ENCODE results near the gene CCDC154.
"Not testable (repeated sequence)": the region's sequence is repeated elsewhere in the genome, so short reads cannot be mapped to it uniquely, and the experiment has no call there.

CCDC154 gene

GRCh38 chr16:1444730-1445517, 568 bp upstream of the CCDC154 start:
- DNase-seq (ENCODE audit: insufficient read length, low spot score) (no peak), FAIRE-seq (no peak)
- TF ChIP-seq POLR2A (IDR thresholded peaks at IDR 0.05; ENCODE audit: low read depth, low read length): no peak

- TF ChIP-seq POLR2A (IDR thresholded peaks at IDR 0.05; ENCODE audit: low read depth, low read length): no peak
- FAIRE-seq (no peak), DNase-seq (ENCODE audit: insufficient read length, low spot score) (no peak)
Measured at GRCh38 chr16:1443403-1443973, 868 bp downstream of the CCDC154 start.

GRCh38 chr16:1442697-1443096, 1.7 kb downstream of the CCDC154 start:
- DNase-seq (ENCODE audit: insufficient read length, low spot score): no peak
- TF ChIP-seq POLR2A (IDR thresholded peaks at IDR 0.05; ENCODE audit: low read depth, low read length): no peak
- FAIRE-seq: no peak

GRCh38 chr16:1441391-1441829, 2.9 kb downstream of the CCDC154 start:
- DNase-seq (ENCODE audit: insufficient read length, low spot score): no peak
- no peak for TF ChIP-seq POLR2A (IDR thresholded peaks at IDR 0.05; ENCODE audit: low read depth, low read length)
- no peak for FAIRE-seq

- FAIRE-seq; DNase-seq (ENCODE audit: insufficient read length, low spot score): not testable (repeated sequence)
Measured at GRCh38 chr16:1439699-1440074, 4.7 kb downstream of the CCDC154 start.

GRCh38 chr16:1439058-1439698, 5.2 kb downstream of the CCDC154 start:
- no peak for TF ChIP-seq POLR2A (IDR thresholded peaks at IDR 0.05; ENCODE audit: low read depth, low read length)
- FAIRE-seq: no peak

GRCh38 chr16:1438229-1439057, 5.9 kb downstream of the CCDC154 start:
- no peak for FAIRE-seq
- no peak for DNase-seq (ENCODE audit: insufficient read length, low spot score)
- TF ChIP-seq POLR2A (IDR thresholded peaks at IDR 0.05; ENCODE audit: low read depth, low read length): no peak

More at GRCh38 chr16:1439058-1439698, 5.2 kb downstream of the CCDC154 start:
- DNase-seq (ENCODE audit: insufficient read length, low spot score): no peak

- FAIRE-seq (no peak), DNase-seq (ENCODE audit: insufficient read length, low spot score) (no peak)
- TF ChIP-seq POLR2A (IDR thresholded peaks at IDR 0.05; ENCODE audit: low read depth, low read length): no peak
Measured at GRCh38 chr16:1437606-1438005, 6.8 kb downstream of the CCDC154 start.

- DNase-seq (ENCODE audit: insufficient read length, low spot score): no peak
- no peak for TF ChIP-seq POLR2A (IDR thresholded peaks at IDR 0.05; ENCODE audit: low read depth, low read length)
- FAIRE-seq: no peak
Measured at GRCh38 chr16:1436731-1437355, 7.5 kb downstream of the CCDC154 start.

- no peak for TF ChIP-seq POLR2A (IDR thresholded peaks at IDR 0.05; ENCODE audit: low read depth, low read length)
- FAIRE-seq (no peak), DNase-seq (ENCODE audit: insufficient read length, low spot score) (no peak)
Measured at GRCh38 chr16:1435921-1436697, 8.2 kb downstream of the CCDC154 start.

- no peak for TF ChIP-seq POLR2A (IDR thresholded peaks at IDR 0.05; ENCODE audit: low read depth, low read length)
- no peak for FAIRE-seq
Measured at GRCh38 chr16:1434644-1435592, 9.4 kb downstream of the CCDC154 start.

GRCh38 chr16:1433756-1434155, 10.6 kb downstream of the CCDC154 start:
- no peak for DNase-seq (ENCODE audit: insufficient read length, low spot score)
- no peak for FAIRE-seq
- no peak for TF ChIP-seq POLR2A (IDR thresholded peaks at IDR 0.05; ENCODE audit: low read depth, low read length)

More at GRCh38 chr16:1434644-1435592, 9.4 kb downstream of the CCDC154 start:
- no peak for DNase-seq (ENCODE audit: insufficient read length, low spot score)
